ENCODE measurements around the gene ADAMTS9. TPM values are rescaled to one million over a fixed set of nuclear protein-coding genes. Genes with fewer than 3 reads are reported as not detected.

The ADAMTS9 gene
- 5.0 TPM for polyA plus RNA-seq (2013, experiment 1 of 2; ENCODE audit: insufficient read length)
- polyA plus RNA-seq (2013, experiment 2 of 2; ENCODE audit: insufficient read length) = 5.7 TPM

GRCh38 chr3:64687781-64688604 is at the start of gene ADAMTS9:
TSS of gene ADAMTS9 (minus strand) at chr3:64688000. CDS start at chr3:64687657, 343 bp downstream.
- DNase-seq = peak; percentile 84

GRCh38 chr3:64732576-64732975 is 44.8 kb upstream of the ADAMTS9 start:
- peak; percentile 37 for DNase-seq

GRCh38 chr3:64730681-64731080 is 42.9 kb upstream of the ADAMTS9 start:
- no peak for DNase-seq

- DNase-seq = no peak
Measured at GRCh38 chr3:64728994-64729393, 41.2 kb upstream of the ADAMTS9 start.

- DNase-seq = no peak
Measured at GRCh38 chr3:64728428-64728827, 40.6 kb upstream of the ADAMTS9 start.

- DNase-seq = no peak
Measured at GRCh38 chr3:64726414-64727090, 38.8 kb upstream of the ADAMTS9 start.

DNA sequence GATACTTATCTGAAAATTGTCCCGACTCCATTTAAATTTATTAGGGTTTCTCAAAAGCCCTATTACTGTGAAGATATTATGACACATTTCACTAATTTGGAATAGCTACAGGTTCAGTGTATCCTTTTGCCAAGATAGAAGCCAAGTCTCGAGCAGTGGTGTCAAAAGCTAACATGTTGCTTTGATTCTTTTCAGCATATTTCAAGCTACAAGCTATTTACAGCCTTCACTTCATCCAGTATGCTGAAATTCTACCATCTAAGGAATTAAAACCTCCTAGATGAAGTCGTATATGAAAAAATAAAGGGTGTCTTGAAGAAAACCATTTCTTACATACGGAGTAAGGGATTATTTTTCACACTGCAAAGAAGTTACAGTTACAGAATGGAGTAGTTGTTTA is 31.2 kb upstream of the ADAMTS9 start:
- no peak for DNase-seq

GRCh38 chr3:64717872-64718613 is 30.2 kb upstream of the ADAMTS9 start:
- DNase-seq = no peak

DNA sequence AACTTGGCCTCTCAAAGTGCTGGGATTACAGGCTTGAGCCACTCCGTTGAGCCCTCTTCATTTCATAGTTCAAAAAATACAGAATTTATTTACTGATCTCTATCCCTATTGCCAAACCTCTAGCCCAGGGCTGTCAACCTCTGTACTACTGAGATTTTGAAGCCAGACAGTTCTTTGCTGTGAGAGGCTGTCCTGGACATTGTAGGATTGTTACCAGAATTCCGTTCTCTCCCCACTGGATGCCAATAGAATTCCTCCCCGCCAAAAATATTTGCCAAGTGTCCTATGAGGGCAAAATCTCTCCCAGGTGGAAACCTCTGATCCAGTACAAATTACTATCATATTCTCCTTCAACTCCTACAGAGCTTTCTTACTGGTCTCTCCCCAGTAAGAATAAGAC is 29.6 kb upstream of the ADAMTS9 start:
- DNase-seq = no peak

- no peak for DNase-seq
Measured at GRCh38 chr3:64716110-64716710, 28.4 kb upstream of the ADAMTS9 start.

DNA sequence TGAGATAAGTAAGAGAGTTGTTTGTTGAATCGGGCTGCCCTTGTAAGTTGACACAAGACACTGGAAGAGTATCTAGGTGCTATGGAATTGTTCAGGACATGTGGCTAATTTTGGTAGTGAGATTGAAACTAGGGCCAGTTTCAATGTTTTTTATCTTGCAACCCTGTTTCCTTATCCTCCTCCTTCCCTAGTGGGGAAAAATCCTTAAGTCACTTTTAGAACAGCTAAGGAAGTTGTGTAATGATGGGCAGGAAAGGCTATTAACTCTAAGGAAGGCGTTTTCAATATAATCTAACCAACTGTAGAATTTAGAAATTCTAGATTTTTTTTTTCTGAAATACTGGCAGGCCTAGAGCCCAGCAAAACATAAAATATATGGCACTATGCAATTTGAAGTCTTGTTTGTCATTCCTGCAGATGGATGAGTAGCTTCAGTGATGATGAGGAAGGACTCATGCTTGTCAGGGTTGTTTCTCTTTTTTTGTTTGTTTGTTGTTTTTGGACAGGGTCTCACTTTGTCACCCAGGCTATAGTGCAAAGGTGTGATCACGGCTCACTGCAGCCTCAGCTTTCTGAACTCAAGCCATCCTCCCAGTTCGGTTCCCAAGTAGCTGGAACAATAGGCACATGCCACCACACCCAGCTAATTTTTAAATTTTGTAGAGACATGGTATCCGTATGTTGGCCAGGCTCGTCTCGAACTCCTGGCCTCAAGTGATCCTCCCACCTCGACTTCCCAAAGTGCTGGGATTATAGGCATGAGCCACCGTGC is 27.6 kb upstream of the ADAMTS9 start:
- no peak for DNase-seq

DNA sequence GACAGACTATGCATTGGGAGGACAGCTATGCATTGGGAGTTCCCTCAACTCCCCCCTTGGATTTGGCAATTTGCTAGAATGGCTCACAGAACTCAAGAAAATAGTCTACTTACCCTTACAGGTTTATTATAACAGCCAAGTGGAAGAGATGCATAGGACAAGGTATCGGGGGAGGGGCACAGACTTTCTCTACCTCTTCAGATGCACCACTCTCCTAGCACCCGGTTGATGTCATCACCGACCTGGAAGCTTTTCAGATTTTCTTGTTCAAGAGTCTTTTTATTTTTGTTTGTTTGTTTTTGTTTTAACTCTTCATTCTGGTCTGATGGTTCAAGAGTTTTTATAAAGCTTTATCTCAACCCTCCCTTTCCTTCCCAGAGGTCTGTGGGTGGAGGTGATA is 20.7 kb upstream of the ADAMTS9 start:
- no peak for DNase-seq

DNA sequence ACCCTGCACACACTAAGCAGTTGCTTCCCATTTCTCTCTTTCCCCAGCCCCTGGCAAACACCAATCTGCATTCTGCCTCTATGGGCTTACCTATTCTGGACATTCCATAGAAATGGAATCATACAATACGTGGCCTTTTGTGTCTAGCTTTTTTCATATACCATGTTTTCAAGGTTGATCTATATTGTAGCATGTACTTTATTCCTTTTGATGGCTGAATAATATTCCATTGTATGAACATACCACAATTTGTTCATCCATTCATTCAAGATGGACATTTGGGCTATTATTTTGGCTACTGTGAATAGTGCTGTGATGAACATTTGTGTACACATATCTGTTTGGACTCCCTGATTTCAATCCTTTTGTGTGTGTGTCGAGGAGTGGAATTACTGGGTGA is 18.1 kb upstream of the ADAMTS9 start:
- DNase-seq = no peak

DNA sequence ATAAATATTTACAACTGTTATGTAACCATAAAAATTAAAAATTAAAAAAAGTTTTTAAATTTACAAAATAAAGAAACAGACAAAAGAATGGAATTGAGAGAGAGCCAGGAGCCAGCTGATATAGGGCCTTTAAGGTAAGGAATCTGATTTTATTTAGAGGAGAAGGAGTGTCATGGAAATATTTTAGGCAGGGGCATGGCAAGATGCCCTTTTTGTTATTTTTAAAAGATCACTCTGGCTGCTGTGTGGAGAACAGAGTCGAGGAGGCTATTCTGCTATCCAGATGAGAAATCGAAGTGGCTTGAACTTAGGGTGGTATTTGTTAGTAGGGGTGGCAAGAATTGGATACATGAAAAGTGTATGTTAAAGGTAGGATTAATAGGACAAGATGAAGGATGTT is 9.1 kb upstream of the ADAMTS9 start:
- no peak for DNase-seq

DNA sequence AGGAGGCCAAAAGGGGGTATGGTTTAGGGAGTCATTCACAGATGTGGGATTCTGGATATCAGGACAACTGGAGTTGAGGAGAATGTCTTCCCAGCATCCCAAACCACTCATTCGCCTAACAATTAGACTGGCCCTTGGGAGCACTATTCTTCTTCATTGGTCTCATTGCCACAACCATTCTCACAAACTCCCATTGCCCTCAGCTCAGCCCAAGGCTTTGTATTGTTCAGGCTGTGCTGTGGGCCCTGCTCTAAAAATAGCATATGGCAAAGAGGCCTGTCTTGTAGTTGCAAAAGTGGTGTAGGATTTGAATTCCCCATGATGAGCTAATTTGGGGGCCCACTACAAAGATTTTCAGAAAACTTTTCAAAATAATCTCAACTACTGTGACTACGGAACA is 6.3 kb upstream of the ADAMTS9 start:
- no peak for DNase-seq

DNA sequence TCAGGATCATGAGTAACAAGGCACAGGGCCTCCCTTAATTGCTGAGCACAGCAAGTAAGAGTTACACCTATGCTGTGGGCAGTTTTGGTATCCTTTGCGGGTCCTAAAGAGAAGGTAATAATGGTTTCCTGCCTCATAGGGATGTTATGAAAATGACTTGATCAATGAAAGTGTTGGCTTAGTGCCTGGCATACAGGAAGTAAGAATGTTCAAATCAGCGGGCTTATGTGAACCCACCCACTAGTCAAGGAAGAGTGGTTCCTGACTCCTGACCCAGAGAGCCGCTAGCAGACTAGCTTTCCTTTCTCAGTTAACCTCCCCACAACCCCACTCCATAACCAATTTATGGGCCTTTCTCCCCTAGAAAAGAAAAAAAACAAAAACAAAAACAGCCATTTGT is 5.2 kb upstream of the ADAMTS9 start:
- no peak for DNase-seq

DNA sequence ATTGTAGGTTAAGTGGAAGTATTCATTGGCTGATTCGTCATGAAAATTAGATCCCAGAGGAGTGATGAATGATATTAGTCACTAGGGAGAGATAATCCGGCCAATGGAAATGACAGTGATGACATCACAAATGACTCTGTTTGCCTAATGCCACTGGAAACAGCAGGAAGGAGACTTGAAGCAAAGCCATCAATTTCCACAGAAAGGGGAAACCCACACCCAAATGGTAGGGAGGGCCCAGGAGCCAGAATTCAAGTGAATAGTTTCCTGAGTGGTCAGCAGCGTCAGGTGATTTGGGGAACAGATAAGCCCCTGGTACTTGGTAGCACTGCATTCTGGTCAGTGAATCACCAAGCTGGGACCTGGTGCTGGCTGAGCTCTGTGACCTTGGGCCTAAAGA is 3.3 kb upstream of the ADAMTS9 start:
- no peak for DNase-seq

DNA sequence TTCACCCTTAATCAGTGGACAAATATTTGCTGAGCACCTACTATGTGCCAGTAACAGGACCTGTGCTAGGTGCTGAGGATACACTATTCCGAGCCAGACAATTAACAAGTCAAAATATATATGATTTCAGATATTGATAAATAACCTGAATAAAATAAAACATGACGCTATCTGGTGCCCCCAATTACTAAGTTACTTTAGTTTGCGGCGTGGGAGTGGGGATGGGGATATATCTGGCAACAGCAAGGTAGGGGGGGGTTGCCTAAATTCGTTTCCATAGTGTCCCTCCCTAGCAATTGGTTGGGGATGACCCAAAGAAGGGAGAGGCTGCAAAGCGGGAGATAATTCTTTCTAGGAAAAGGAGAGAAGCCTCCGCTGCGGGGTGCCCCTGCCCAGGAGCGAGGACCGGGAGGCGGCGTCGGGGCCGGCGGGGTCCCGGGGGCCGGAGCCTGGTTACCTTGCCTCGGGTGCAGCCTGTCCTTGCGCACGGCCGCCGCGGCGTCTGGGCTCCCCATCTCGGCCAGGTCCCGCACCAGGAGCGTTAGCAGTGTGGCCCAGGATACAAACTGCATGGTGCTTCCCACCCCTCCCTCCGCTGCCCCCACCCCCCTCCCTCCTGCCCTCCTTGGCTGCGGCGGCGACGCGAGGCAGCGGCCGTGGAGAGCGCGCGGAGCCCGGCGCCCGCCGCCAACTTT is 567 bp downstream of the ADAMTS9 start:
- no peak for DNase-seq

DNA sequence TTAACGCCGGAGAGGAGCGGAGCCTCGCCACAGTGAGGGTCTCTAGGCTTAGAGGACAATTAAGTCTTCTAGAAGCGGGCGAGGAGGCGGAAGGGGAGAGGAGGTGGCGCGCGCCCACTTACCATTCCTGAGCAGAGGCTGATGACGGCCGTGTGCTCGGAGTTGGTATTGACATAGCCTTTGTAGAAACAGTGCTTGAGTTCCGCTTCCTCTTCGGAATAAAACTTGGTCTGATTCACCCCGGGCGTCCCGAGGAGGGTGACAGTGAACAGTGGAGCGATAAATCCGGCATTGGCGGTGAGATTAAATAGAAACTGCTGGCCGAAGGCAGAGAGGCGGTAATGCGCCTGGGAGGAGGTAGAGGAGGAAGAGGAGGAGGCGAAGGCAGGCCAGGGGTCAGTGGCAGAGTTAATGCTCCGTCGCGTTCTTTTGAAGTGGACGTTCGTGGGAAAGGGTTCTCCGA is 1.3 kb downstream of the ADAMTS9 start:
- DNase-seq = peak; percentile 59

DNA sequence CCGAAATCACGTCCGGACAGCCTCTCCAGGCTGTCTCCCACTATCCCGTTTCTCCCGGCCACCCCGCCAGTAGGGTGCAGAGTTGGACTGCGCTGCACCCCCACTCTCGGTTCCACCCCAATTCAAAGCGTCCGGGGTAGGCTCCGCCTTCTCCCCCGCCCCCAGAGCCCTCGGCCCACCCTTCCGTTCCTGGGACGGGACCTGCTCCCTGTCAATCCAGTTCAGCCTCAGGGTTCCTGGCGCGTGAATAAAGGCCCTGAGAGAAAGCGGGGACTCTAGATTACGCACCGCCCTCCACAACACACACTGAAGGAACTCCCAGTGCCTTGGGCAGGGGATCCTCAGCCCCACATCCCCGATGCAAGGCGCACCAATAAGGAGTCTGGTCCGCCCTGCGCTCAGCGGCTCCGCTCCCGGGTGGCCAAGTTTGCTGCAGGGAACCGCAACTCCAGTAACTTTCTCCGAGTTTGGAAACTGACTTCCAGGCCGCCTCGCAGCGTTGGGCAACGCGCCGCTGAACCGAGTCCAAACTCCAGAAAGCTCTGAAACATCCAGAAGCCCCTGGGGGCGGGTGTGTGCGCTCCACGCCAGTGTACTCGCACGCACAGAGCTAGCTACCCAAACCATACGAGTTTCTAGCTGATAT is 1.9 kb downstream of the ADAMTS9 start:
- DNase-seq = peak; percentile 97

GRCh38 chr3:64685331-64685799 is 2.4 kb downstream of the ADAMTS9 start:
- peak; percentile 43 for DNase-seq
